ENCODE data around the gene PCAT7. TPM values are rescaled to one million over a fixed set of nuclear protein-coding genes. Genes with fewer than 3 reads are reported as not detected.
"Not testable (repeated sequence)": the region's sequence is repeated elsewhere in the genome, so short reads cannot be mapped to it uniquely, and the experiment has no call there.

Gene PCAT7
- total RNA-seq = under 1 TPM; 0.18 to 0.29 TPM
- polyA plus RNA-seq = under 1 TPM in 1 of 2 donors, not detected in 1; 0.28 TPM
- long read RNA-seq, donor 1 = 0 reads
- long read RNA-seq, donor 2 = 0 reads

GRCh38 chr9:94554439-94555331 is at the start of gene PCAT7:
Gene PCAT7, plus strand, starts transcription at chr9:94555083.
- ATAC-seq (ENCODE audit: low FRiP score) (peak; percentile 66), DNase-seq (peak in 1 of 2 donors; percentile 64)
- Histone ChIP-seq H3K36me3 (ENCODE audit: control insufficient read depth in 1 of 2, insufficient read depth in 2 of 2, low read length in 1 of 2) (no peaks in the 10 kb centered on the region), H3K9me3 (ENCODE audit: control insufficient read depth, low read length) (no peaks in the 10 kb centered on the region), H3K27me3 (ENCODE audit: control insufficient read depth in 1 of 2, insufficient read depth in 2 of 2, low read length in 1 of 2) (no peaks in the 10 kb centered on the region), H3K4me1 (ENCODE audit: control insufficient read depth in 1 of 2, insufficient read depth in 2 of 2, low read length in 2 of 2) (no peaks in the 10 kb centered on the region), H3K27ac (ENCODE audit: low read depth in 1 of 2, low read length in 2 of 2) (no peak within 1 kb of the TSS), H3K4me3 (ENCODE audit: low read length in 2 of 2) (no peak within 1 kb of the TSS)
- WGBS, 2 donors = 79% methylated on average over 40 of the region's 40 CpGs
- intact Hi-C loops (cut with DNase I) = no loop called here

GRCh38 chr9:94506370-94506769 is 48.5 kb upstream of the PCAT7 start:
- DNase-seq; H3K36me3 ChIP-seq (ENCODE audit: control insufficient read depth in 1 of 2, insufficient read depth in 2 of 2, low read length in 1 of 2): not testable (repeated sequence)

DNA sequence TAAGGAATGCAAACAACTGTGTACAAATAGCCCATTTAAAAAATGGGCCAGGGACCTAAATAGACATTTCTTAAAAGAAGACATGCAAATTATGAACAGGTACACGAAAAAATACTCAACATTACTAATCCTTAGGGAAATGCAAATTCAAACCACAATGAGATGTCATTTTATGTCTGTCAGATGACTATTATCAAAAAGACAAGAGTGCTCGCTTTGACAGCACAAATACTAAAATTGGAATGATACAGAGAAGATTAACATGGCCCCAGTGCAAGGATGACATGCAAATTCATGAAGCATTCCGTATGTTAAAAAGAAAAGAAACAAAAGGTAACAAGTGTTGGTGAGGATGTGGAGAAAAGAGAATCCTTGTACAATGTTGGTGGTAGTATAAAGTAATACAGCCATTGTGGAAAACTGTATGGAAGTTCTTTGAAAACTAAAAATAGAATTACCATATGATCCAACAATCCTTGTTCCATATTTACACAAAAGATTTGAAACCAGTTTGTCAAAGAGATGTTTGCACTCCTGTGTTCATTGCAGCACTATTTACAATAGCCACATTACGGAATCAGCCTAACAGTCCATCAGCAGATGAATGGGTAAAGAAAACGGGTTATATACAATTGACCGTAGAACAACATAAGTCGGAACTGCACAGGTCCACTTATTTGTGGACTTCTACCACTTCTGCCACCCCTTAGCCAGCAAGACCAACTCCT is 47.2 kb upstream of the PCAT7 start:
- Histone ChIP-seq H3K36me3 (ENCODE audit: control insufficient read depth in 1 of 2, insufficient read depth in 2 of 2, low read length in 1 of 2) (no peaks in the 10 kb centered on the region), H3K27me3 (ENCODE audit: control insufficient read depth in 1 of 2, insufficient read depth in 2 of 2, low read length in 1 of 2) (no peaks in the 10 kb centered on the region), H3K9me3 (ENCODE audit: control insufficient read depth, low read length) (no peaks in the 10 kb centered on the region), H3K27ac (ENCODE audit: low read depth in 1 of 2, low read length in 2 of 2) (no peak overlapping the region), H3K4me1 (ENCODE audit: control insufficient read depth in 1 of 2, insufficient read depth in 2 of 2, low read length in 2 of 2) (peaks cover 0 to 3% of the 10 kb centered on the region in 2 donors), H3K4me3 (ENCODE audit: low read length in 2 of 2) (no peak overlapping the region)
- intact Hi-C loops (cut with DNase I) = no loop called here
- WGBS, 2 donors = 91 to 93% methylated on average over 7 of the region's 7 CpGs
- DNase-seq (no peak), ATAC-seq (ENCODE audit: low FRiP score) (no peak)

More at GRCh38 chr9:94506370-94506769, 48.5 kb upstream of the PCAT7 start:
- H3K4me1 ChIP-seq (ENCODE audit: control insufficient read depth in 1 of 2, insufficient read depth in 2 of 2, low read length in 2 of 2); intact Hi-C loops (cut with DNase I); H3K27ac ChIP-seq (ENCODE audit: low read depth in 1 of 2, low read length in 2 of 2); H3K27me3 ChIP-seq (ENCODE audit: control insufficient read depth in 1 of 2, insufficient read depth in 2 of 2, low read length in 1 of 2); H3K4me3 ChIP-seq (ENCODE audit: low read length in 2 of 2); ATAC-seq (ENCODE audit: low FRiP score); H3K9me3 ChIP-seq (ENCODE audit: control insufficient read depth, low read length): not testable (repeated sequence)
- 97 to 98% methylated on average over 4 of the region's 4 CpGs for WGBS, 2 donors

GRCh38 chr9:94511134-94511954 is 43.5 kb upstream of the PCAT7 start:
- Histone ChIP-seq H3K9me3 (ENCODE audit: control insufficient read depth, low read length) (no peaks in the 10 kb centered on the region), H3K36me3 (ENCODE audit: control insufficient read depth in 1 of 2, insufficient read depth in 2 of 2, low read length in 1 of 2) (no peaks in the 10 kb centered on the region), H3K27me3 (ENCODE audit: control insufficient read depth in 1 of 2, insufficient read depth in 2 of 2, low read length in 1 of 2) (no peaks in the 10 kb centered on the region), H3K4me1 (ENCODE audit: control insufficient read depth in 1 of 2, insufficient read depth in 2 of 2, low read length in 2 of 2) (peaks cover 0 to 3% of the 10 kb centered on the region in 2 donors), H3K27ac (ENCODE audit: low read depth in 1 of 2, low read length in 2 of 2) (no peak overlapping the region), H3K4me3 (ENCODE audit: low read length in 2 of 2) (no peak overlapping the region)
- DNase-seq (no peak), ATAC-seq (ENCODE audit: low FRiP score) (no peak)
- intact Hi-C loops (cut with DNase I) = no loop called here
- 60% methylated on average over 6 of the region's 6 CpGs for WGBS, 2 donors

DNA sequence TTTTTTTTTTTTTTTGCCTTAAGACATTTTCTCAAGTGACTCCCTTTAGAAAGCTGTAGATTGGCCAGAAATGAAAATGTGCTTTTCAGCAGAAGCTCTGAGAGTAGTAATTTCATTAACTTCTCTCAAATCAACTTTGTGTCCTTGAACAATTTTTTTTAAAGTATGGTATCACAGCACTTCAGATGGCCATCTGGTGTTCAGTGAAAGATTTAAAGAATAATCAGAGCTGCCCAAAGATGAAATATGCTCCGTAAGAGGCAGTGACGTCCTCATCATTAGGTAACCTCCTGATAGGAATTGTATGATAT is 43.0 kb upstream of the PCAT7 start:
- peaks cover 0 to 3% of the 10 kb centered on the region in 2 donors for H3K4me1 ChIP-seq (ENCODE audit: control insufficient read depth in 1 of 2, insufficient read depth in 2 of 2, low read length in 2 of 2)
- no peak for DNase-seq
- ATAC-seq (ENCODE audit: low FRiP score) = no peak
- H3K9me3 ChIP-seq (ENCODE audit: control insufficient read depth, low read length) = no peaks in the 10 kb centered on the region
- H3K4me3 ChIP-seq (ENCODE audit: low read length in 2 of 2) = no peak overlapping the region
- H3K36me3 ChIP-seq (ENCODE audit: control insufficient read depth in 1 of 2, insufficient read depth in 2 of 2, low read length in 1 of 2) = no peaks in the 10 kb centered on the region
- intact Hi-C loops (cut with DNase I) = no loop called here
- no peak overlapping the region for H3K27ac ChIP-seq (ENCODE audit: low read depth in 1 of 2, low read length in 2 of 2)
- no peaks in the 10 kb centered on the region for H3K27me3 ChIP-seq (ENCODE audit: control insufficient read depth in 1 of 2, insufficient read depth in 2 of 2, low read length in 1 of 2)
- 91 to 94% methylated on average over 2 of the region's 2 CpGs for WGBS, 2 donors

- DNase-seq (no peak), ATAC-seq (ENCODE audit: low FRiP score) (no peak)
- H3K9me3 ChIP-seq (ENCODE audit: control insufficient read depth, low read length) = no peaks in the 10 kb centered on the region
- H3K4me3 ChIP-seq (ENCODE audit: low read length in 2 of 2) = no peak overlapping the region
- no peaks in the 10 kb centered on the region for H3K36me3 ChIP-seq (ENCODE audit: control insufficient read depth in 1 of 2, insufficient read depth in 2 of 2, low read length in 1 of 2)
- H3K27me3 ChIP-seq (ENCODE audit: control insufficient read depth in 1 of 2, insufficient read depth in 2 of 2, low read length in 1 of 2) = no peaks in the 10 kb centered on the region
- WGBS, 2 donors = 95 to 97% methylated on average over 3 of the region's 3 CpGs
- H3K27ac ChIP-seq (ENCODE audit: low read depth in 1 of 2, low read length in 2 of 2) = no peak overlapping the region
- intact Hi-C loops (cut with DNase I) = no loop called here
- peaks cover 0 to 3% of the 10 kb centered on the region in 2 donors for H3K4me1 ChIP-seq (ENCODE audit: control insufficient read depth in 1 of 2, insufficient read depth in 2 of 2, low read length in 2 of 2)
Observed at GRCh38 chr9:94514722-94515121, 40.2 kb upstream of the PCAT7 start.

GRCh38 chr9:94517254-94517653 is 37.6 kb upstream of the PCAT7 start:
- Histone ChIP-seq H3K9me3 (ENCODE audit: control insufficient read depth, low read length) (no peaks in the 10 kb centered on the region), H3K27me3 (ENCODE audit: control insufficient read depth in 1 of 2, insufficient read depth in 2 of 2, low read length in 1 of 2) (no peaks in the 10 kb centered on the region), H3K36me3 (ENCODE audit: control insufficient read depth in 1 of 2, insufficient read depth in 2 of 2, low read length in 1 of 2) (no peaks in the 10 kb centered on the region), H3K4me1 (ENCODE audit: control insufficient read depth in 1 of 2, insufficient read depth in 2 of 2, low read length in 2 of 2) (no peaks in the 10 kb centered on the region), H3K4me3 (ENCODE audit: low read length in 2 of 2) (no peak overlapping the region), H3K27ac (ENCODE audit: low read depth in 1 of 2, low read length in 2 of 2) (no peak overlapping the region)
- WGBS, 2 donors = 96 to 97% methylated on average over 4 of the region's 4 CpGs
- ATAC-seq (ENCODE audit: low FRiP score) = no peak
- no peak for DNase-seq
- intact Hi-C loops (cut with DNase I) = no loop called here

- ATAC-seq (ENCODE audit: low FRiP score) (no peak), DNase-seq (no peak)
- no peaks in the 10 kb centered on the region for H3K27me3 ChIP-seq (ENCODE audit: control insufficient read depth in 1 of 2, insufficient read depth in 2 of 2, low read length in 1 of 2)
- H3K4me1 ChIP-seq (ENCODE audit: control insufficient read depth in 1 of 2, insufficient read depth in 2 of 2, low read length in 2 of 2) = no peaks in the 10 kb centered on the region
- H3K9me3 ChIP-seq (ENCODE audit: control insufficient read depth, low read length) = no peaks in the 10 kb centered on the region
- intact Hi-C loops (cut with DNase I) = no loop called here
- no peaks in the 10 kb centered on the region for H3K36me3 ChIP-seq (ENCODE audit: control insufficient read depth in 1 of 2, insufficient read depth in 2 of 2, low read length in 1 of 2)
- no peak overlapping the region for H3K27ac ChIP-seq (ENCODE audit: low read depth in 1 of 2, low read length in 2 of 2)
- no peak overlapping the region for H3K4me3 ChIP-seq (ENCODE audit: low read length in 2 of 2)
- 95 to 96% methylated on average over 7 of the region's 7 CpGs for WGBS, 2 donors
Observed at GRCh38 chr9:94525396-94526035, 29.4 kb upstream of the PCAT7 start.

Data from aorta (tissue), 5 donors.